G401 (cell line): ENCODE measurements around the gene TMEM19. TPM values are rescaled to one million over a fixed set of nuclear protein-coding genes. Genes with fewer than 3 reads are reported as not detected.

Experiments
- DNase-seq: peaks from one replicate; pipeline ENCODE4 v3.0.0-alpha.2; 2015; ENCODE audit warnings: low spot score
- in situ Hi-C: cut with HindIII; loops from 2 replicates; pipeline ENCODE4 v1.10.0; 2016; ENCODE audit warnings: low sequenced_read_pairs, mixed read lengths
- total RNA-seq: library from RNA; depleted of rRNA; stranded (reverse); fragments of >200 nt; shearing (Covaris generic); gene quantifications from 2 replicates; pipeline ENCODE4 v1.2.3, GENCODE V29; 2014; rRNA removed

The TMEM19 gene
- 21.0 and 34.6 TPM in 2 replicates for total RNA-seq

GRCh38 chr12:71685914-71686657 lies at the start of gene TMEM19:
TMEM19 (plus strand) TSS chr12:71686082; CDS start chr12:71686681, 599 bp downstream.
- peak; percentile 93 for DNase-seq
- in situ Hi-C loops: no loop called here

GRCh38 chr12:71636704-71637115 lies 49.2 kb upstream of the TMEM19 start:
- in situ Hi-C loops: no loop called here
- peak; percentile 70 for DNase-seq

- in situ Hi-C loops: no loop called here
- no peak for DNase-seq
Observed at GRCh38 chr12:71638499-71638898, 47.4 kb upstream of the TMEM19 start.

- peak; percentile 9 for DNase-seq
- in situ Hi-C loops: no loop called here
Observed at GRCh38 chr12:71639341-71639760, 46.5 kb upstream of the TMEM19 start.

GRCh38 chr12:71640316-71640715 lies 45.6 kb upstream of the TMEM19 start:
- in situ Hi-C loops: no loop called here
- DNase-seq: peak; percentile 10

GRCh38 chr12:71641390-71641789 lies 44.5 kb upstream of the TMEM19 start:
- DNase-seq: no peak
- in situ Hi-C loops: no loop called here

GRCh38 chr12:71642264-71642663 lies 43.6 kb upstream of the TMEM19 start:
- DNase-seq: no peak
- in situ Hi-C loops: no loop called here

GRCh38 chr12:71645268-71645667 lies 40.6 kb upstream of the TMEM19 start:
- in situ Hi-C loops: no loop called here
- DNase-seq: no peak

GRCh38 chr12:71646512-71646911 lies 39.4 kb upstream of the TMEM19 start:
- in situ Hi-C loops: no loop called here
- no peak for DNase-seq

GRCh38 chr12:71648537-71648936 lies 37.3 kb upstream of the TMEM19 start:
- in situ Hi-C loops: no loop called here
- DNase-seq: no peak

GRCh38 chr12:71649401-71649800 lies 36.5 kb upstream of the TMEM19 start:
- no peak for DNase-seq
- in situ Hi-C loops: no loop called here

GRCh38 chr12:71652656-71653055 lies 33.2 kb upstream of the TMEM19 start:
- DNase-seq: peak; percentile 62
- in situ Hi-C loops: no loop called here

- in situ Hi-C loops: no loop called here
- DNase-seq: no peak
Observed at GRCh38 chr12:71653137-71653536, 32.7 kb upstream of the TMEM19 start.

GRCh38 chr12:71654200-71654599 lies 31.7 kb upstream of the TMEM19 start:
- in situ Hi-C loops: no loop called here
- no peak for DNase-seq

- no peak for DNase-seq
- in situ Hi-C loops: no loop called here
Observed at GRCh38 chr12:71655495-71655894, 30.4 kb upstream of the TMEM19 start.

- in situ Hi-C loops: no loop called here
- no peak for DNase-seq
Observed at GRCh38 chr12:71655907-71656306, 30.0 kb upstream of the TMEM19 start.

GRCh38 chr12:71656740-71657139 lies 29.1 kb upstream of the TMEM19 start:
- in situ Hi-C loops: no loop called here
- no peak for DNase-seq

- in situ Hi-C loops: no loop called here
- DNase-seq: no peak
Observed at GRCh38 chr12:71661977-71662530, 23.8 kb upstream of the TMEM19 start.

- peak; percentile 18 for DNase-seq
- in situ Hi-C loops: no loop called here
Observed at GRCh38 chr12:71662849-71663560, 22.9 kb upstream of the TMEM19 start.
